ENCODE data around the gene ARV1.
"Not testable (repeated sequence)": the region's sequence is repeated elsewhere in the genome, so short reads cannot be mapped to it uniquely, and the experiment has no call there.

ARV1 gene

GRCh38 chr1:231019711-231020110, 40.8 kb downstream of the ARV1 start:
- Mint-ChIP-seq H3K4me3 (peak overlapping the region; percentile 57), H3K9me3 (no peaks in the 10 kb centered on the region), H3K4me1 (ENCODE audit: low read depth) (peaks cover 23% of the 10 kb centered on the region), H3K36me3 (ENCODE audit: low read depth) (peaks cover 44% of the 10 kb centered on the region), H3K27ac (no peak overlapping the region), H3K27me3 (no peaks in the 10 kb centered on the region)
- no peak for DNase-seq

- H3K27me3 Mint-ChIP-seq: no peaks in the 10 kb centered on the region
- peaks cover 23% of the 10 kb centered on the region for H3K4me1 Mint-ChIP-seq (ENCODE audit: low read depth)
- no peak for DNase-seq
- H3K27ac Mint-ChIP-seq: peak overlapping the region; percentile 8
- no peaks in the 10 kb centered on the region for H3K9me3 Mint-ChIP-seq
- peaks cover 44% of the 10 kb centered on the region for H3K36me3 Mint-ChIP-seq (ENCODE audit: low read depth)
- H3K4me3 Mint-ChIP-seq: peak overlapping the region; percentile 57
Observed at GRCh38 chr1:231020139-231020601, 41.3 kb downstream of the ARV1 start.

GRCh38 chr1:231020816-231021215, 41.9 kb downstream of the ARV1 start:
- peaks cover 23% of the 10 kb centered on the region for H3K4me1 Mint-ChIP-seq (ENCODE audit: low read depth)
- H3K4me3 Mint-ChIP-seq: no peak overlapping the region
- H3K27me3 Mint-ChIP-seq: no peaks in the 10 kb centered on the region
- no peak for DNase-seq
- peaks cover 40% of the 10 kb centered on the region for H3K36me3 Mint-ChIP-seq (ENCODE audit: low read depth)
- peak overlapping the region; percentile 8 for H3K27ac Mint-ChIP-seq
- no peaks in the 10 kb centered on the region for H3K9me3 Mint-ChIP-seq

- no peaks in the 10 kb centered on the region for H3K9me3 Mint-ChIP-seq
- H3K27ac Mint-ChIP-seq: no peak overlapping the region
- no peaks in the 10 kb centered on the region for H3K27me3 Mint-ChIP-seq
- DNase-seq: no peak
- H3K4me1 Mint-ChIP-seq (ENCODE audit: low read depth): peaks cover 23% of the 10 kb centered on the region
- no peak overlapping the region for H3K4me3 Mint-ChIP-seq
- peaks cover 39% of the 10 kb centered on the region for H3K36me3 Mint-ChIP-seq (ENCODE audit: low read depth)
Observed at GRCh38 chr1:231021540-231022031, 42.7 kb downstream of the ARV1 start.

GRCh38 chr1:231022543-231022942, 43.6 kb downstream of the ARV1 start:
- H3K9me3 Mint-ChIP-seq, H3K27me3 Mint-ChIP-seq, DNase-seq, H3K27ac Mint-ChIP-seq, H3K4me3 Mint-ChIP-seq: not testable (repeated sequence)
- H3K4me1 Mint-ChIP-seq (ENCODE audit: low read depth): peaks cover 23% of the 10 kb centered on the region
- peaks cover 37% of the 10 kb centered on the region for H3K36me3 Mint-ChIP-seq (ENCODE audit: low read depth)

- Mint-ChIP-seq H3K27ac (no peak overlapping the region), H3K4me1 (ENCODE audit: low read depth) (peaks cover 25% of the 10 kb centered on the region), H3K27me3 (no peaks in the 10 kb centered on the region), H3K4me3 (no peak overlapping the region), H3K36me3 (ENCODE audit: low read depth) (peaks cover 37% of the 10 kb centered on the region), H3K9me3 (no peaks in the 10 kb centered on the region)
- DNase-seq: no peak
Observed at GRCh38 chr1:231023150-231023549, 44.3 kb downstream of the ARV1 start.

- H3K36me3 Mint-ChIP-seq (ENCODE audit: low read depth): peaks cover 24% of the 10 kb centered on the region
- H3K4me3 Mint-ChIP-seq: no peak overlapping the region
- H3K27ac Mint-ChIP-seq: no peak overlapping the region
- H3K27me3 Mint-ChIP-seq: no peaks in the 10 kb centered on the region
- H3K9me3 Mint-ChIP-seq: no peaks in the 10 kb centered on the region
- peaks cover 16% of the 10 kb centered on the region for H3K4me1 Mint-ChIP-seq (ENCODE audit: low read depth)
- DNase-seq: no peak
Observed at GRCh38 chr1:231026576-231026975, 47.7 kb downstream of the ARV1 start.

- H3K27ac Mint-ChIP-seq: no peak overlapping the region
- H3K27me3 Mint-ChIP-seq: no peaks in the 10 kb centered on the region
- no peak for DNase-seq
Observed at GRCh38 chr1:231027136-231027925, 48.4 kb downstream of the ARV1 start.

GRCh38 chr1:231027971-231028370, 49.1 kb downstream of the ARV1 start:
- Mint-ChIP-seq H3K36me3 (ENCODE audit: low read depth) (peaks cover 15% of the 10 kb centered on the region), H3K4me3 (no peak overlapping the region), H3K9me3 (no peaks in the 10 kb centered on the region), H3K27me3 (no peaks in the 10 kb centered on the region), H3K4me1 (ENCODE audit: low read depth) (peaks cover 19% of the 10 kb centered on the region), H3K27ac (no peak overlapping the region)
- DNase-seq: no peak

More at GRCh38 chr1:231027136-231027925, 48.4 kb downstream of the ARV1 start:
- Mint-ChIP-seq H3K36me3 (ENCODE audit: low read depth) (peaks cover 17% of the 10 kb centered on the region), H3K4me3 (no peak overlapping the region), H3K9me3 (no peaks in the 10 kb centered on the region), H3K4me1 (ENCODE audit: low read depth) (peaks cover 15% of the 10 kb centered on the region)

- H3K27ac Mint-ChIP-seq: no peak overlapping the region
- H3K36me3 Mint-ChIP-seq (ENCODE audit: low read depth): peaks cover 18% of the 10 kb centered on the region
- H3K27me3 Mint-ChIP-seq: no peaks in the 10 kb centered on the region
- H3K4me3 Mint-ChIP-seq: no peak overlapping the region
- H3K4me1 Mint-ChIP-seq (ENCODE audit: low read depth): peaks cover 20% of the 10 kb centered on the region
- DNase-seq: no peak
- H3K9me3 Mint-ChIP-seq: no peaks in the 10 kb centered on the region
Observed at GRCh38 chr1:231028682-231029081, 49.8 kb downstream of the ARV1 start.

GRCh38 chr1:231029247-231029646, 50.4 kb downstream of the ARV1 start:
- Mint-ChIP-seq H3K4me1 (ENCODE audit: low read depth) (peaks cover 20% of the 10 kb centered on the region), H3K36me3 (ENCODE audit: low read depth) (peaks cover 21% of the 10 kb centered on the region)
- H3K27ac Mint-ChIP-seq, H3K9me3 Mint-ChIP-seq, DNase-seq, H3K27me3 Mint-ChIP-seq, H3K4me3 Mint-ChIP-seq: not testable (repeated sequence)

GRCh38 chr1:231029841-231030240, 50.9 kb downstream of the ARV1 start:
- DNase-seq: no peak
- H3K27ac Mint-ChIP-seq: no peak overlapping the region
- H3K4me1 Mint-ChIP-seq (ENCODE audit: low read depth): peaks cover 17% of the 10 kb centered on the region
- H3K36me3 Mint-ChIP-seq (ENCODE audit: low read depth): peaks cover 23% of the 10 kb centered on the region
- H3K27me3 Mint-ChIP-seq: no peaks in the 10 kb centered on the region
- H3K9me3 Mint-ChIP-seq: no peaks in the 10 kb centered on the region
- H3K4me3 Mint-ChIP-seq: no peak overlapping the region

GRCh38 chr1:231032963-231033362, 54.1 kb downstream of the ARV1 start:
- Mint-ChIP-seq H3K4me1 (ENCODE audit: low read depth) (peaks cover 36% of the 10 kb centered on the region), H3K9me3 (no peaks in the 10 kb centered on the region), H3K36me3 (ENCODE audit: low read depth) (peaks cover 29% of the 10 kb centered on the region), H3K4me3 (no peak overlapping the region), H3K27ac (no peak overlapping the region), H3K27me3 (no peaks in the 10 kb centered on the region)
- DNase-seq: no peak

- no peak for DNase-seq
- Mint-ChIP-seq H3K9me3 (no peaks in the 10 kb centered on the region), H3K4me1 (ENCODE audit: low read depth) (peaks cover 41% of the 10 kb centered on the region), H3K36me3 (ENCODE audit: low read depth) (peaks cover 27% of the 10 kb centered on the region), H3K4me3 (no peak overlapping the region), H3K27me3 (no peaks in the 10 kb centered on the region), H3K27ac (no peak overlapping the region)
Observed at GRCh38 chr1:231035799-231036198, 56.9 kb downstream of the ARV1 start.

- Mint-ChIP-seq H3K9me3 (no peaks in the 10 kb centered on the region), H3K27ac (peak overlapping the region; percentile 20), H3K4me3 (peak overlapping the region; percentile 7), H3K4me1 (ENCODE audit: low read depth) (peaks cover 42% of the 10 kb centered on the region), H3K36me3 (ENCODE audit: low read depth) (peaks cover 27% of the 10 kb centered on the region), H3K27me3 (no peaks in the 10 kb centered on the region)
- no peak for DNase-seq
Observed at GRCh38 chr1:231036416-231036815, 57.5 kb downstream of the ARV1 start.

Data from activated T-cell treated with anti-CD3 and anti-CD28 coated beads, Interleukin-2, amount 50 U/mL, for 24 hours (primary cell).